Kidney epithelial cell (primary cell): ENCODE data around the gene SFTA2. TPM values are rescaled to one million over a fixed set of nuclear protein-coding genes. Genes with fewer than 3 reads are reported as not detected.
A peak's percentile ranks its signal among the peaks of the same experiment; 100 is the strongest.

Experiments
- DNase-seq: peaks from one replicate; pipeline ENCODE4 v3.0.0-alpha.2; 2010; ENCODE audit warnings: low read depth
- H3K27me3 ChIP-seq: 2 replicates; pipeline ENCODE4 v1.6.0; 2011; ENCODE audit warnings: low read length; ENCODE audit not compliant: control insufficient read depth, insufficient read depth
- H3K36me3 ChIP-seq: 2 replicates; pipeline ENCODE4 v1.5.1; 2011; ENCODE audit warnings: low read length; ENCODE audit not compliant: control insufficient read depth, insufficient read depth
- H3K4me3 ChIP-seq: 2 replicates; pipeline ENCODE4 v1.5.1; 2011; ENCODE audit warnings: low read depth, mild to moderate bottlenecking, control low read depth, low read length
- CTCF ChIP-seq: IDR thresholded peaks from 2 replicates; pipeline ENCODE4 v1.5.1; 2011; ENCODE audit warnings: mild to moderate bottlenecking, moderate library complexity, low read length, control low read depth, inconsistent platforms; ENCODE audit not compliant: insufficient read depth, poor library complexity, severe bottlenecking
- total RNA-seq: library from RNA; depleted of rRNA; stranded (reverse); fragments of >200 nt; gene quantifications from 2 replicates; pipeline ENCODE4 v1.2.3, GENCODE V29; 2015

Gene SFTA2
- total RNA-seq, 1 donor from 2014 or later, result 1.0 TPM

GRCh38 chr6:30918670-30919069 lies 13.3 kb downstream of the SFTA2 start:
- Histone ChIP-seq H3K4me3 (no peak overlapping the region), H3K27me3 (no peaks in the 10 kb centered on the region), H3K36me3 (peaks cover 2% of the 10 kb centered on the region)
- no peak for TF ChIP-seq CTCF
- DNase-seq, result no peak

- H3K36me3 ChIP-seq, result peaks cover 2% of the 10 kb centered on the region
- DNase-seq, result no peak
- TF ChIP-seq CTCF, result no peak
- H3K27me3 ChIP-seq, result no peaks in the 10 kb centered on the region
- H3K4me3 ChIP-seq, result no peak overlapping the region
Measured at GRCh38 chr6:30917487-30917886, 14.5 kb downstream of the SFTA2 start.

- no peaks in the 10 kb centered on the region for H3K27me3 ChIP-seq
- peaks cover 2% of the 10 kb centered on the region for H3K36me3 ChIP-seq
- no peak for DNase-seq
- no peak overlapping the region for H3K4me3 ChIP-seq
- no peak for TF ChIP-seq CTCF
Measured at GRCh38 chr6:30917041-30917440, 14.9 kb downstream of the SFTA2 start.

GRCh38 chr6:30915591-30915946 lies 16.4 kb downstream of the SFTA2 start:
- no peaks in the 10 kb centered on the region for H3K27me3 ChIP-seq
- peaks cover 4% of the 10 kb centered on the region for H3K36me3 ChIP-seq
- no peak overlapping the region for H3K4me3 ChIP-seq
- TF ChIP-seq CTCF, result peak; percentile 67
- peak; percentile 28 for DNase-seq

- peaks cover 5% of the 10 kb centered on the region for H3K36me3 ChIP-seq
- H3K4me3 ChIP-seq, result peak overlapping the region; percentile 43
- H3K27me3 ChIP-seq, result no peaks in the 10 kb centered on the region
- no peak for DNase-seq
- TF ChIP-seq CTCF, result no peak
Measured at GRCh38 chr6:30914854-30915590, 16.9 kb downstream of the SFTA2 start.
